PFSK-1 (cell line): ENCODE results near the gene KMT2B.

Experiments used
- POLR2AphosphoS5 ChIP-seq: IDR thresholded peaks from 2 replicates; pipeline ENCODE4 v1.6.1; 2012; ENCODE audit warnings: low read depth, mild to moderate bottlenecking, control low read depth, low read length, moderate library complexity
- SIN3A ChIP-seq: IDR thresholded peaks from 2 replicates; pipeline ENCODE4 v1.6.1; 2012; ENCODE audit warnings: mild to moderate bottlenecking, low read length, moderate library complexity, borderline replicate concordance; ENCODE audit not compliant: insufficient read depth
- TAF1 ChIP-seq: IDR thresholded peaks from 2 replicates; pipeline ENCODE4 v1.6.1; 2012; ENCODE audit warnings: low read length, control low read depth, borderline replicate concordance; ENCODE audit not compliant: insufficient read depth
- TF ChIP-seq, protein P1 (sequence below), 2 experiments: IDR thresholded peaks; 2 replicates each; pipeline versions ENCODE4 v1.6.1 to v1.8.0; 2011 to 2012; ENCODE audit warnings: low read depth in 2 of 2, low read length in 2 of 2, control low read depth in 1 of 2, inconsistent platforms in 1 of 2, mild to moderate bottlenecking in 1 of 2, moderate library complexity in 1 of 2; ENCODE audit not compliant: insufficient read depth in 1 of 2

GRCh38 chr19:35750167-35750566 lies 32.4 kb downstream of the KMT2B start:
- TF ChIP-seq, protein P1, sequence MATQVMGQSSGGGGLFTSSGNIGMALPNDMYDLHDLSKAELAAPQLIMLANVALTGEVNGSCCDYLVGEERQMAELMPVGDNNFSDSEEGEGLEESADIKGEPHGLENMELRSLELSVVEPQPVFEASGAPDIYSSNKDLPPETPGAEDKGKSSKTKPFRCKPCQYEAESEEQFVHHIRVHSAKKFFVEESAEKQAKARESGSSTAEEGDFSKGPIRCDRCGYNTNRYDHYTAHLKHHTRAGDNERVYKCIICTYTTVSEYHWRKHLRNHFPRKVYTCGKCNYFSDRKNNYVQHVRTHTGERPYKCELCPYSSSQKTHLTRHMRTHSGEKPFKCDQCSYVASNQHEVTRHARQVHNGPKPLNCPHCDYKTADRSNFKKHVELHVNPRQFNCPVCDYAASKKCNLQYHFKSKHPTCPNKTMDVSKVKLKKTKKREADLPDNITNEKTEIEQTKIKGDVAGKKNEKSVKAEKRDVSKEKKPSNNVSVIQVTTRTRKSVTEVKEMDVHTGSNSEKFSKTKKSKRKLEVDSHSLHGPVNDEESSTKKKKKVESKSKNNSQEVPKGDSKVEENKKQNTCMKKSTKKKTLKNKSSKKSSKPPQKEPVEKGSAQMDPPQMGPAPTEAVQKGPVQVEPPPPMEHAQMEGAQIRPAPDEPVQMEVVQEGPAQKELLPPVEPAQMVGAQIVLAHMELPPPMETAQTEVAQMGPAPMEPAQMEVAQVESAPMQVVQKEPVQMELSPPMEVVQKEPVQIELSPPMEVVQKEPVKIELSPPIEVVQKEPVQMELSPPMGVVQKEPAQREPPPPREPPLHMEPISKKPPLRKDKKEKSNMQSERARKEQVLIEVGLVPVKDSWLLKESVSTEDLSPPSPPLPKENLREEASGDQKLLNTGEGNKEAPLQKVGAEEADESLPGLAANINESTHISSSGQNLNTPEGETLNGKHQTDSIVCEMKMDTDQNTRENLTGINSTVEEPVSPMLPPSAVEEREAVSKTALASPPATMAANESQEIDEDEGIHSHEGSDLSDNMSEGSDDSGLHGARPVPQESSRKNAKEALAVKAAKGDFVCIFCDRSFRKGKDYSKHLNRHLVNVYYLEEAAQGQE (IDR thresholded peaks at IDR 0.05; ENCODE audit: insufficient read depth in 1 of 2, low read depth in 2 of 2, low read length in 2 of 2): no peak
- TF ChIP-seq POLR2AphosphoS5: no peak
- TF ChIP-seq SIN3A: no peak
- TF ChIP-seq TAF1: no peak
